PC-3 (cell line): ENCODE results near the gene DBF4B.

ENCODE experiments used
- CTCF ChIP-seq: fragments of 300-600 bp; sonication (generic); conservative IDR thresholded peaks from 2 replicates; pipeline ENCODE4 v1.5.1; 2017; ENCODE audit warnings: antibody characterized with exemption, low read depth, mild to moderate bottlenecking, low read length
- EZH2 ChIP-seq: fragments of 300-600 bp; sonication (generic); IDR thresholded peaks from one replicate; pipeline ENCODE4 v1.6.1; 2017; ENCODE audit warnings: antibody characterized with exemption, mild to moderate bottlenecking, low read length; ENCODE audit not compliant: unreplicated experiment
- EZH2phosphoT487 ChIP-seq: fragments of 300-600 bp; sonication (generic); IDR thresholded peaks from 2 replicates; pipeline ENCODE4 v1.6.1; 2018; ENCODE audit warnings: mild to moderate bottlenecking, antibody characterized with exemption, low read length, borderline replicate concordance

- TF ChIP-seq CTCF (0 out of 2 replicates have a peak, but pooled peaks have one; percentile 23), EZH2 (no peak), EZH2phosphoT487 (no peak)
Measured at GRCh38 chr17:44759086-44759915, 50.8 kb downstream of the DBF4B start.
